ENCODE measurements around the gene TRIP13. TPM values are rescaled to one million over a fixed set of nuclear protein-coding genes. Genes with fewer than 3 reads are reported as not detected.

The TRIP13 gene
- total and polyA plus RNA-seq, 4 donors = 2.7 to 6.2 (median 3.2) TPM

- DNase-seq (no peak), ATAC-seq (ENCODE audit: insufficient read depth, low FRiP score) (no peak)
- no peak for TF ChIP-seq CTCF (IDR thresholded peaks at IDR 0.05; ENCODE audit: control extremely low read depth, extremely low read depth)
- H3K9ac ChIP-seq (ENCODE audit: insufficient read depth in 1 of 2, low read length in 2 of 2) = no peak overlapping the region
- WGBS, 2 donors = 90 to 95% methylated on average over 14 of the region's 14 CpGs
- H3K27ac ChIP-seq (ENCODE audit: low read depth in 1 of 2, low read length in 1 of 2) = no peak overlapping the region
- no peaks in the 10 kb centered on the region for H3K9me3 ChIP-seq (ENCODE audit: control insufficient read depth in 4 of 4, insufficient read depth in 3 of 4, low read length in 3 of 4)
- H3K4me1 ChIP-seq (ENCODE audit: control insufficient read depth in 5 of 5, insufficient read depth in 5 of 5, low read length in 5 of 5) = peaks cover 0 to 14% (median 6%) of the 10 kb centered on the region in 5 donors
- no peaks in the 10 kb centered on the region for H3K27me3 ChIP-seq (ENCODE audit: control insufficient read depth in 3 of 3, insufficient read depth in 3 of 3, low read length in 2 of 3)
- no peak overlapping the region for H3K4me3 ChIP-seq
- peaks cover 35 to 59% (median 51%) of the 10 kb centered on the region in 4 donors for H3K36me3 ChIP-seq (ENCODE audit: control insufficient read depth in 4 of 4, insufficient read depth in 4 of 4, low read length in 4 of 4)
These were observed 4.6 kb upstream of the TRIP13 start for GRCh38 chr5:887947-888637.

GRCh38 chr5:888638-889035, 4.0 kb upstream of the TRIP13 start:
- DNase-seq (no peak), ATAC-seq (ENCODE audit: insufficient read depth, low FRiP score) (no peak)
- peaks cover 29 to 54% (median 47%) of the 10 kb centered on the region in 4 donors for H3K36me3 ChIP-seq (ENCODE audit: control insufficient read depth in 4 of 4, insufficient read depth in 4 of 4, low read length in 4 of 4)
- no peak overlapping the region for H3K4me3 ChIP-seq
- no peaks in the 10 kb centered on the region for H3K27me3 ChIP-seq (ENCODE audit: control insufficient read depth in 3 of 3, insufficient read depth in 3 of 3, low read length in 2 of 3)
- H3K4me1 ChIP-seq (ENCODE audit: control insufficient read depth in 5 of 5, insufficient read depth in 5 of 5, low read length in 5 of 5) = peaks cover 0 to 19% (median 10%) of the 10 kb centered on the region in 5 donors
- TF ChIP-seq CTCF (IDR thresholded peaks at IDR 0.05; ENCODE audit: control extremely low read depth, extremely low read depth) = no peak
- H3K9ac ChIP-seq (ENCODE audit: insufficient read depth in 1 of 2, low read length in 2 of 2) = no peak overlapping the region
- no peaks in the 10 kb centered on the region for H3K9me3 ChIP-seq (ENCODE audit: control insufficient read depth in 4 of 4, insufficient read depth in 3 of 4, low read length in 3 of 4)
- no peak overlapping the region for H3K27ac ChIP-seq (ENCODE audit: low read depth in 1 of 2, low read length in 1 of 2)
- 95 to 97% methylated on average over 11 of the region's 11 CpGs for WGBS, 2 donors

GRCh38 chr5:889075-889710, 3.5 kb upstream of the TRIP13 start:
- ATAC-seq (ENCODE audit: insufficient read depth, low FRiP score) = no peak
- WGBS, 2 donors = 88 to 97% methylated on average over 15 of the region's 15 CpGs
- TF ChIP-seq CTCF (IDR thresholded peaks at IDR 0.05; ENCODE audit: control extremely low read depth, extremely low read depth) = no peak

More at GRCh38 chr5:889075-889710, 3.5 kb upstream of the TRIP13 start:
- Histone ChIP-seq H3K36me3 (ENCODE audit: control insufficient read depth in 4 of 4, insufficient read depth in 4 of 4, low read length in 4 of 4) (peaks cover 25 to 50% (median 46%) of the 10 kb centered on the region in 4 donors), H3K27ac (ENCODE audit: low read depth in 1 of 2, low read length in 1 of 2) (no peak overlapping the region), H3K9ac (ENCODE audit: insufficient read depth in 1 of 2, low read length in 2 of 2) (no peak overlapping the region), H3K4me1 (ENCODE audit: control insufficient read depth in 5 of 5, insufficient read depth in 5 of 5, low read length in 5 of 5) (peaks cover 0 to 21% (median 10%) of the 10 kb centered on the region in 5 donors), H3K27me3 (ENCODE audit: control insufficient read depth in 3 of 3, insufficient read depth in 3 of 3, low read length in 2 of 3) (no peaks in the 10 kb centered on the region), H3K9me3 (ENCODE audit: control insufficient read depth in 4 of 4, insufficient read depth in 3 of 4, low read length in 3 of 4) (no peaks in the 10 kb centered on the region), H3K4me3 (no peak overlapping the region)
- DNase-seq = no peak
